DND-41 (cell line): ENCODE data around the gene ARSG.

Experiments
- ATAC-seq: fragments of 200-7000 bp; cut with Tn5 transposase; 3 replicates; pipeline ENCODE4 v1.9.1; 2021; ENCODE audit warnings: low read depth; ENCODE audit not compliant: insufficient read depth
- DNase-seq: peaks from one replicate; pipeline ENCODE4 v3.0.0-alpha.2; 2020
- H2AFZ ChIP-seq: 2 replicates; pipeline ENCODE4 v1.6.0; 2012; ENCODE audit warnings: low read depth, low read length
- H3K27ac ChIP-seq: 2 replicates; pipeline ENCODE4 v1.5.1; 2012; ENCODE audit warnings: low read length, inconsistent platforms
- H3K27me3 ChIP-seq: fragments of 200-600 bp; sonication (generic); 2 replicates; pipeline ENCODE4 v1.6.0; 2012; ENCODE audit warnings: low read length, mild to moderate bottlenecking, inconsistent platforms; ENCODE audit not compliant: insufficient read depth, poor library complexity
- H3K36me3 ChIP-seq: 2 replicates; pipeline ENCODE4 v1.5.1; 2012; ENCODE audit warnings: low read length, inconsistent platforms; ENCODE audit not compliant: insufficient read depth
- H3K4me1 ChIP-seq: 2 replicates; pipeline ENCODE4 v1.5.1; 2012; ENCODE audit warnings: mild to moderate bottlenecking, low read length; ENCODE audit not compliant: insufficient read depth
- H3K4me2 ChIP-seq: 2 replicates; pipeline ENCODE4 v1.6.0; 2012; ENCODE audit warnings: mild to moderate bottlenecking, moderate library complexity, low read length, inconsistent platforms; ENCODE audit not compliant: insufficient read depth
- H3K4me3 ChIP-seq, 2 experiments: fragments of 200-600 bp in 1 of 2; shearing (Covaris generic) in 1 of 2; 2 replicates each; pipeline ENCODE4 v1.5.1; 2012 to 2016; ENCODE audit warnings: inconsistent platforms in 2 of 2, low read length in 2 of 2, mild to moderate bottlenecking in 2 of 2, low read depth in 1 of 2, moderate library complexity in 1 of 2
- H3K79me2 ChIP-seq: 2 replicates; pipeline ENCODE4 v1.6.0; 2012; ENCODE audit warnings: low read length, inconsistent platforms; ENCODE audit not compliant: insufficient read depth
- H3K9ac ChIP-seq: 2 replicates; pipeline ENCODE4 v1.6.0; 2012; ENCODE audit warnings: low read depth, mild to moderate bottlenecking, inconsistent platforms, low read length, moderate library complexity
- H3K9me3 ChIP-seq: 2 replicates; pipeline ENCODE4 v1.5.1; 2012; ENCODE audit warnings: low read length, moderate library complexity, mild to moderate bottlenecking, inconsistent platforms; ENCODE audit not compliant: insufficient read depth, severe bottlenecking
- H4K20me1 ChIP-seq: 2 replicates; pipeline ENCODE4 v1.6.0; 2012; ENCODE audit warnings: low read length; ENCODE audit not compliant: insufficient read depth
- EZH2 ChIP-seq: IDR thresholded peaks from 3 replicates; pipeline ENCODE4 v1.6.1; 2012; ENCODE audit warnings: borderline replicate concordance, low read depth, mild to moderate bottlenecking, moderate library complexity, low read length, inconsistent platforms; ENCODE audit not compliant: severe bottlenecking
- TF ChIP-seq, protein P1 (sequence below): IDR thresholded peaks from 2 replicates; pipeline ENCODE4 v1.5.1; 2012; ENCODE audit warnings: borderline replicate concordance, low read length, moderate library complexity, mild to moderate bottlenecking; ENCODE audit not compliant: poor library complexity, severe bottlenecking; ENCODE audit errors: extremely low read depth

ARSG gene

DNA sequence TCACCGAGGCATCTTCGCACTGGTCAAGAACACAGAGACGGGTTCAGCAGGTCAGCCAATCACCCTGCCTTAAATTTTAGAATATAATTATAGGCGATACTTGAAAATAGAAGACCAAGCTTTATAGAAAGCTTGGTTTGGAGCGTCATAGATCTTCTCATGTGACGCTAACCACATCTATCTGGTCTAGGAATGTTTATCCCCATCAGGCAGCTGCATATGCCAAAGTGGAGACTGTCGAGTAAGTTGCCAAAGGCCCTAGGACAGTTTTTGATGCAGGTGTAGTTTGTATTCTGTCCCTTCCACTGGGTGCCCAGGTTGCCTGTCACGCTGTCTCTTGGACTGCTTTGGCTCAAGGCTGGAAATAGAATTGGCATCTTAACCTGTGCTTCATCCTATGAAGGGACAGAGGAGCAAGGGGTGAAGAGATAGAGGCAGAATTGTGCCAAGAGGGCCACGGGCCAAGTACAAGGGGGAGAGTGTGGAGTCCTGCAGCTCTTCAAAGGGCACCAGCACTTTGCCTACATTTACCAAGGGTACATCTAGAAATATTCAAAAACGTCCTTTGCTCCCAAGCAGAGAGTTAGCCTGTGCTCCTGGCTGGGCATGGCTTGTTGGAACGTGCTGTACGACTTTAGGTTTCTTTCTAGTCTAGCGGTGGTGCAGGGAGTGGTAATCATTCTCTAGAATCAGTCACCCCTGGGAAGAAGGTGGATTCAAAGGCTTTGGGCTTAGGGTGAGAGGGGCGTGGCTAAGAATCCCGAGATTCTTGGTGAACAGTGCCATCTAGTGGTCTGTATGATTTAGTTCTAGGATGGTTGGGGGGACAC lies 171.3 kb downstream of the ARSG start:
- TF ChIP-seq, protein P1, sequence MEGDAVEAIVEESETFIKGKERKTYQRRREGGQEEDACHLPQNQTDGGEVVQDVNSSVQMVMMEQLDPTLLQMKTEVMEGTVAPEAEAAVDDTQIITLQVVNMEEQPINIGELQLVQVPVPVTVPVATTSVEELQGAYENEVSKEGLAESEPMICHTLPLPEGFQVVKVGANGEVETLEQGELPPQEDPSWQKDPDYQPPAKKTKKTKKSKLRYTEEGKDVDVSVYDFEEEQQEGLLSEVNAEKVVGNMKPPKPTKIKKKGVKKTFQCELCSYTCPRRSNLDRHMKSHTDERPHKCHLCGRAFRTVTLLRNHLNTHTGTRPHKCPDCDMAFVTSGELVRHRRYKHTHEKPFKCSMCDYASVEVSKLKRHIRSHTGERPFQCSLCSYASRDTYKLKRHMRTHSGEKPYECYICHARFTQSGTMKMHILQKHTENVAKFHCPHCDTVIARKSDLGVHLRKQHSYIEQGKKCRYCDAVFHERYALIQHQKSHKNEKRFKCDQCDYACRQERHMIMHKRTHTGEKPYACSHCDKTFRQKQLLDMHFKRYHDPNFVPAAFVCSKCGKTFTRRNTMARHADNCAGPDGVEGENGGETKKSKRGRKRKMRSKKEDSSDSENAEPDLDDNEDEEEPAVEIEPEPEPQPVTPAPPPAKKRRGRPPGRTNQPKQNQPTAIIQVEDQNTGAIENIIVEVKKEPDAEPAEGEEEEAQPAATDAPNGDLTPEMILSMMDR, result peak; percentile 90
- no peak for TF ChIP-seq EZH2
- no peaks in the 10 kb centered on the region for H3K79me2 ChIP-seq
- peaks cover 57% of the 10 kb centered on the region for H3K4me1 ChIP-seq
- ATAC-seq, result peak; percentile 73
- peak; percentile 83 for DNase-seq
- peak overlapping the region in 1 of 2 experiments; percentile 34; a peak in 2 of 4 replicates for H3K4me3 ChIP-seq
- no peaks in the 10 kb centered on the region for H3K27me3 ChIP-seq
- H3K9me3 ChIP-seq, result no peaks in the 10 kb centered on the region
- no peaks in the 10 kb centered on the region for H4K20me1 ChIP-seq
- peak overlapping the region; percentile 64 for H3K4me2 ChIP-seq
- peak overlapping the region; percentile 34 for H3K9ac ChIP-seq
- no peaks in the 10 kb centered on the region for H3K36me3 ChIP-seq
- H2AFZ ChIP-seq, result peak overlapping the region; percentile 42
- peak overlapping the region; percentile 83 for H3K27ac ChIP-seq

GRCh38 chr17:68463211-68464019 lies 172.1 kb downstream of the ARSG start:
- Histone ChIP-seq H3K9ac (no peak overlapping the region), H2AFZ (no peak overlapping the region), H3K4me3 (no peak overlapping the region), H3K27me3 (no peaks in the 10 kb centered on the region), H3K4me1 (peaks cover 50% of the 10 kb centered on the region), H4K20me1 (no peaks in the 10 kb centered on the region), H3K27ac (no peak overlapping the region), H3K4me2 (no peak overlapping the region), H3K79me2 (no peaks in the 10 kb centered on the region), H3K9me3 (no peaks in the 10 kb centered on the region), H3K36me3 (no peaks in the 10 kb centered on the region)
- no peak for DNase-seq
- TF ChIP-seq, protein P1, result no peak
- no peak for TF ChIP-seq EZH2
- no peak for ATAC-seq

GRCh38 chr17:68468334-68468733 lies 177.0 kb downstream of the ARSG start:
- no peak for TF ChIP-seq EZH2
- TF ChIP-seq, protein P1, result no peak
- ATAC-seq, result no peak
- Histone ChIP-seq H3K4me2 (no peak overlapping the region), H3K9me3 (no peaks in the 10 kb centered on the region), H2AFZ (no peak overlapping the region), H4K20me1 (no peaks in the 10 kb centered on the region), H3K4me1 (peaks cover 7% of the 10 kb centered on the region), H3K36me3 (no peaks in the 10 kb centered on the region), H3K4me3 (no peak overlapping the region), H3K79me2 (no peaks in the 10 kb centered on the region), H3K9ac (no peak overlapping the region), H3K27me3 (no peaks in the 10 kb centered on the region), H3K27ac (no peak overlapping the region)
- no peak for DNase-seq
